GM04504 (cell line): ENCODE results near the gene TMEM200A.
A peak's percentile ranks its signal among the peaks of the same experiment; 100 is the strongest.
"Not testable (repeated sequence)": the region's sequence is repeated elsewhere in the genome, so short reads cannot be mapped to it uniquely, and the experiment has no call there.

ENCODE experiments used
- DNase-seq: peaks from one replicate; pipeline ENCODE4 v3.0.0-alpha.2; 2012; ENCODE audit warnings: low read depth

The TMEM200A gene

GRCh38 chr6:130365166-130366106 is at the start of gene TMEM200A:
TMEM200A (plus strand) TSS chr6:130366017; CDS start chr6:130440423, 74,406 bp downstream.
- peak; percentile 47 for DNase-seq

GRCh38 chr6:130320908-130321307 is 44.9 kb upstream of the TMEM200A start:
- DNase-seq = no peak

- DNase-seq = no peak
Measured at GRCh38 chr6:130322673-130323268, 43.0 kb upstream of the TMEM200A start.

GRCh38 chr6:130324657-130325056 is 41.2 kb upstream of the TMEM200A start:
- peak; percentile 52 for DNase-seq

GRCh38 chr6:130326496-130326895 is 39.3 kb upstream of the TMEM200A start:
- no peak for DNase-seq

GRCh38 chr6:130337534-130337933 is 28.3 kb upstream of the TMEM200A start:
- DNase-seq = no peak

GRCh38 chr6:130346324-130346723 is 19.5 kb upstream of the TMEM200A start:
- DNase-seq = not testable (repeated sequence)

GRCh38 chr6:130354322-130354721 is 11.5 kb upstream of the TMEM200A start:
- no peak for DNase-seq

GRCh38 chr6:130355572-130355971 is 10.2 kb upstream of the TMEM200A start:
- DNase-seq = no peak

GRCh38 chr6:130357436-130357835 is 8.4 kb upstream of the TMEM200A start:
- DNase-seq = no peak

GRCh38 chr6:130359736-130360135 is 6.1 kb upstream of the TMEM200A start:
- DNase-seq = peak; percentile 9

- DNase-seq = no peak
Measured at GRCh38 chr6:130362128-130362527, 3.7 kb upstream of the TMEM200A start.

GRCh38 chr6:130364224-130364780 is 1.5 kb upstream of the TMEM200A start:
- DNase-seq = no peak

- peak; percentile 36 for DNase-seq
Measured at GRCh38 chr6:130366107-130367005, 539 bp downstream of the TMEM200A start.

- DNase-seq = no peak
Measured at GRCh38 chr6:130367767-130368166, 1.9 kb downstream of the TMEM200A start.

GRCh38 chr6:130368576-130368975 is 2.8 kb downstream of the TMEM200A start:
- DNase-seq = no peak

- DNase-seq = no peak
Measured at GRCh38 chr6:130369831-130370230, 4.0 kb downstream of the TMEM200A start.

- no peak for DNase-seq
Measured at GRCh38 chr6:130371921-130372420, 6.2 kb downstream of the TMEM200A start.

- no peak for DNase-seq
Measured at GRCh38 chr6:130372786-130373185, 7.0 kb downstream of the TMEM200A start.

- no peak for DNase-seq
Measured at GRCh38 chr6:130373992-130374391, 8.2 kb downstream of the TMEM200A start.

GRCh38 chr6:130376936-130377335 is 11.1 kb downstream of the TMEM200A start:
- DNase-seq = no peak

- DNase-seq = no peak
Measured at GRCh38 chr6:130377371-130377770, 11.6 kb downstream of the TMEM200A start.
